ENCODE measurements around the gene BTN1A1.

BTN1A1 gene

GRCh38 chr6:26465776-26466175, 34.3 kb upstream of the BTN1A1 start:
- no peaks in the 10 kb centered on the region for H3K27me3 ChIP-seq (ENCODE audit: insufficient read depth, low read depth, severe bottlenecking)
- no peak overlapping the region for H3K4me3 ChIP-seq (ENCODE audit: low read depth, low read length)
- H3K9me3 ChIP-seq (ENCODE audit: severe bottlenecking) = no peaks in the 10 kb centered on the region
- TF ChIP-seq, protein P1, sequence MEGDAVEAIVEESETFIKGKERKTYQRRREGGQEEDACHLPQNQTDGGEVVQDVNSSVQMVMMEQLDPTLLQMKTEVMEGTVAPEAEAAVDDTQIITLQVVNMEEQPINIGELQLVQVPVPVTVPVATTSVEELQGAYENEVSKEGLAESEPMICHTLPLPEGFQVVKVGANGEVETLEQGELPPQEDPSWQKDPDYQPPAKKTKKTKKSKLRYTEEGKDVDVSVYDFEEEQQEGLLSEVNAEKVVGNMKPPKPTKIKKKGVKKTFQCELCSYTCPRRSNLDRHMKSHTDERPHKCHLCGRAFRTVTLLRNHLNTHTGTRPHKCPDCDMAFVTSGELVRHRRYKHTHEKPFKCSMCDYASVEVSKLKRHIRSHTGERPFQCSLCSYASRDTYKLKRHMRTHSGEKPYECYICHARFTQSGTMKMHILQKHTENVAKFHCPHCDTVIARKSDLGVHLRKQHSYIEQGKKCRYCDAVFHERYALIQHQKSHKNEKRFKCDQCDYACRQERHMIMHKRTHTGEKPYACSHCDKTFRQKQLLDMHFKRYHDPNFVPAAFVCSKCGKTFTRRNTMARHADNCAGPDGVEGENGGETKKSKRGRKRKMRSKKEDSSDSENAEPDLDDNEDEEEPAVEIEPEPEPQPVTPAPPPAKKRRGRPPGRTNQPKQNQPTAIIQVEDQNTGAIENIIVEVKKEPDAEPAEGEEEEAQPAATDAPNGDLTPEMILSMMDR (IDR thresholded peaks at IDR 0.05; ENCODE audit: low read depth, low read length) = no peak
- H3K27ac ChIP-seq = no peak overlapping the region
- H3K36me3 ChIP-seq = peaks cover 87% of the 10 kb centered on the region
- DNase-seq = no peak

GRCh38 chr6:26468829-26469228, 31.3 kb upstream of the BTN1A1 start:
- Histone ChIP-seq H3K27ac (no peak overlapping the region), H3K4me3 (ENCODE audit: low read depth, low read length) (no peak overlapping the region), H3K36me3 (peaks cover 56% of the 10 kb centered on the region), H3K27me3 (ENCODE audit: insufficient read depth, low read depth, severe bottlenecking) (no peaks in the 10 kb centered on the region), H3K9me3 (ENCODE audit: severe bottlenecking) (peaks cover 13% of the 10 kb centered on the region)
- no peak for DNase-seq
- TF ChIP-seq, protein P1 (IDR thresholded peaks at IDR 0.05; ENCODE audit: low read depth, low read length) = no peak

DNA sequence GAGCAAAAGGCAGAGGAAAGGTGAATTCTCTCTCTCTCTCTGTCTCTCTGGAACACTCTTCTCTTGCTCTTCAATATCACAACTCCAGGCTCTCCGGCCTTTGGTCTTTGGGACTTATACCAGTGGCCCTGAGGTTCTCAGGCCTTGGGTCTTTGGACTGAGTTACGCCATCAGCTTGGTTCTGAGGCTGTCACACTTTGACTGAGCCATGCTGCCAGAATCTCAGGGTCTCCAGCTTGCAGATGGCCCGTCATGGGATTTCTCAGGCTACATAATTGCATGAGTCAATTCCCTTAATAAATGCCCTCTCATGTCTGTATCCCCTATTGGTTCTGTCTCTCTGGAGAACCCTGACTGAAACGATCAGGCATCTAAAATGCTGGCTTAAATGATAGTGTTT, 29.5 kb upstream of the BTN1A1 start:
- H3K27me3 ChIP-seq (ENCODE audit: insufficient read depth, low read depth, severe bottlenecking) = no peaks in the 10 kb centered on the region
- TF ChIP-seq, protein P1 (IDR thresholded peaks at IDR 0.05; ENCODE audit: low read depth, low read length) = no peak
- H3K4me3 ChIP-seq (ENCODE audit: low read depth, low read length) = no peak overlapping the region
- DNase-seq = no peak
- peaks cover 40% of the 10 kb centered on the region for H3K36me3 ChIP-seq
- peaks cover 13% of the 10 kb centered on the region for H3K9me3 ChIP-seq (ENCODE audit: severe bottlenecking)
- no peak overlapping the region for H3K27ac ChIP-seq

DNA sequence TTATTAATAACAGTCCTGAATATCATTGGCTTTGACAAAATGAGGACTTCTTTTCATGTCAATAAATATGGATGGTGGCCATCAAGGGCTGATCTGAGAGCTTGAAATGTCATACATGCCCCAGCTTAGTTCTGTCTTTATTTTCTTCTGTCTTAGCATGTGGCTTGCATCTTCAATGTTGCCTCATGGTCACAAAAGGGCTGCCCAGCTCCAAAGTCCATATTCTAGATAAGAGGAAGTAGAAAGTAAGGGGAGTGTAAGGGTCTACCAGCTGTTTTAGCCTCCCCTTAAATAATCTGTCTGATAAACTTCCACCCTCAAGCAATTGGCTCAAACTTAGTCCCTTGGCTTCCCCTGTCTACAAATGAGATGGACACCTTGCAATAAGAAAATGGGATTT, 28.1 kb upstream of the BTN1A1 start:
- Histone ChIP-seq H3K9me3 (ENCODE audit: severe bottlenecking) (peaks cover 13% of the 10 kb centered on the region), H3K27ac (no peak overlapping the region), H3K36me3 (peaks cover 26% of the 10 kb centered on the region), H3K4me3 (ENCODE audit: low read depth, low read length) (no peak overlapping the region), H3K27me3 (ENCODE audit: insufficient read depth, low read depth, severe bottlenecking) (no peaks in the 10 kb centered on the region)
- DNase-seq = no peak
- TF ChIP-seq, protein P1 (IDR thresholded peaks at IDR 0.05; ENCODE audit: low read depth, low read length) = no peak

GRCh38 chr6:26472549-26473290, 27.4 kb upstream of the BTN1A1 start:
- H3K27me3 ChIP-seq (ENCODE audit: insufficient read depth, low read depth, severe bottlenecking) = no peaks in the 10 kb centered on the region
- no peak for DNase-seq
- no peak overlapping the region for H3K4me3 ChIP-seq (ENCODE audit: low read depth, low read length)
- peaks cover 19% of the 10 kb centered on the region for H3K36me3 ChIP-seq
- H3K9me3 ChIP-seq (ENCODE audit: severe bottlenecking) = peaks cover 13% of the 10 kb centered on the region
- no peak overlapping the region for H3K27ac ChIP-seq
- TF ChIP-seq, protein P1 (IDR thresholded peaks at IDR 0.05; ENCODE audit: low read depth, low read length) = no peak

GRCh38 chr6:26473429-26473757, 26.7 kb upstream of the BTN1A1 start:
- no peaks in the 10 kb centered on the region for H3K27me3 ChIP-seq (ENCODE audit: insufficient read depth, low read depth, severe bottlenecking)
- TF ChIP-seq, protein P1 (IDR thresholded peaks at IDR 0.05; ENCODE audit: low read depth, low read length) = no peak
- H3K4me3 ChIP-seq (ENCODE audit: low read depth, low read length) = peak overlapping the region; percentile 70

More at GRCh38 chr6:26473429-26473757, 26.7 kb upstream of the BTN1A1 start:
- Histone ChIP-seq H3K9me3 (ENCODE audit: severe bottlenecking) (peaks cover 13% of the 10 kb centered on the region), H3K27ac (peak overlapping the region; percentile 78), H3K36me3 (peaks cover 12% of the 10 kb centered on the region; the same call in 1 of the 2 replicates)
- DNase-seq = no peak

All from WERI-Rb-1 (cell line).